Uterus (tissue), 2 donors: ENCODE measurements around the gene WTIP.

Experiments
- CTCF ChIP-seq, 4 experiments: fragments of 200-600 bp in 2 of 4; fragments of 450-650 bp in 2 of 4; sonication (generic) in 2 of 4; IDR thresholded peaks; one replicate each; pipeline ENCODE4 v1.5.1; 2016 to 2019; ENCODE audit warnings: antibody characterized with exemption in 4 of 4, mild to moderate bottlenecking in 2 of 4, moderate library complexity in 1 of 4
- POLR2A ChIP-seq, 2 donors: fragments of 450-650 bp; IDR thresholded peaks; one replicate each; pipeline ENCODE4 v1.6.1; 2016; ENCODE audit warnings: antibody characterized with exemption in 2 of 2, mild to moderate bottlenecking in 1 of 2, moderate library complexity in 1 of 2

GRCh38 chr19:34549833-34550232 is 68.3 kb downstream of the WTIP start:
- TF ChIP-seq CTCF (IDR thresholded peaks at IDR 0.05), result no peak
- TF ChIP-seq POLR2A (IDR thresholded peaks at IDR 0.05), result no peak
